ENCODE results near the gene SULF2.

SULF2 gene

DNA sequence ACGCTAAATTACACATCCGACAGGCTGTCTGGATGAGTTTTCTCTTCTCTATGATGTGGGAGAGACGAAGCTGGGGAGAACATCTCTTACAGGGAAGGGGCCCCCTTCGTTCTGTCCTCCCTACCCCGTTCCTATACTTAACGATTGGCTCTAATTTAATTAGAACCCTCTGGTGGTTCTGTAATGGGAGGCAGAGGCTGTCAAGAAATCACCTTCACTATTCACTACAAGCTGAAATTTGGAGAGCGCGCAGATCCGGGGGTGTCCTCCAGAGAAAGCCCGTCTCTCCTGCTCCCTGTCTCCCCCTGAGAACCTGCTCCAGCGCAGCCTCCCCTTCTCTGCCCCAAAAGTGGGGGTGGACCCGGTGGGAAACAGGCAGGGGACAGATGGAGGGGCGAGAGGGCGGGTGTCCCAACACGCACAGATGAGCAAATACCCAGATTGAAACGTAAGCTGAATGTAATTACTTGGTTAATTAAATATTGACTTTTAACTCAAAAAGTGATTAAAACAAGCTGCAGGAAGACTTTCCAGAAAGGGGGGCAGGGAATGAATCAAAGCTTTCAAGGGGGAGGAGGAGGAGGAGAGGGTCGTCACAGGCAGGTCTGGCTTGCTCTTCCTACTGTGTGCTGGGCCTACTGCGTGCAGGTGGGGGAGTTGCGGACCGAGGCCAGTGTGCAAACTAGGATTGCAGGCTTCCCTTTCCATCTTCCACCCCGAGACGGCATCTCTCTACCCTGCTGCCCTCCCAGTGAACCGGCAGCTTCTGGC, 1.3 kb downstream of the SULF2 start:
- DNase-seq = no peak
- in situ Hi-C loops (cut with HindIII; ENCODE audit: low pct_ligation_motif_present, low sequenced_read_pairs) = no loop called here
- Histone ChIP-seq H3K27me3 (replicated peaks) (peaks cover 26% of the 10 kb centered on the region), H3K27ac (no peak overlapping the region), H3K36me3 (replicated peaks) (no peaks in the 10 kb centered on the region), H3K4me3 (ENCODE audit: low read depth, low read length) (peak overlapping the region; percentile 48)
- TF ChIP-seq, protein P1, sequence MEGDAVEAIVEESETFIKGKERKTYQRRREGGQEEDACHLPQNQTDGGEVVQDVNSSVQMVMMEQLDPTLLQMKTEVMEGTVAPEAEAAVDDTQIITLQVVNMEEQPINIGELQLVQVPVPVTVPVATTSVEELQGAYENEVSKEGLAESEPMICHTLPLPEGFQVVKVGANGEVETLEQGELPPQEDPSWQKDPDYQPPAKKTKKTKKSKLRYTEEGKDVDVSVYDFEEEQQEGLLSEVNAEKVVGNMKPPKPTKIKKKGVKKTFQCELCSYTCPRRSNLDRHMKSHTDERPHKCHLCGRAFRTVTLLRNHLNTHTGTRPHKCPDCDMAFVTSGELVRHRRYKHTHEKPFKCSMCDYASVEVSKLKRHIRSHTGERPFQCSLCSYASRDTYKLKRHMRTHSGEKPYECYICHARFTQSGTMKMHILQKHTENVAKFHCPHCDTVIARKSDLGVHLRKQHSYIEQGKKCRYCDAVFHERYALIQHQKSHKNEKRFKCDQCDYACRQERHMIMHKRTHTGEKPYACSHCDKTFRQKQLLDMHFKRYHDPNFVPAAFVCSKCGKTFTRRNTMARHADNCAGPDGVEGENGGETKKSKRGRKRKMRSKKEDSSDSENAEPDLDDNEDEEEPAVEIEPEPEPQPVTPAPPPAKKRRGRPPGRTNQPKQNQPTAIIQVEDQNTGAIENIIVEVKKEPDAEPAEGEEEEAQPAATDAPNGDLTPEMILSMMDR (IDR thresholded peaks at IDR 0.05; ENCODE audit: low read depth, low read length, missing control alignments) = no peak

DNA sequence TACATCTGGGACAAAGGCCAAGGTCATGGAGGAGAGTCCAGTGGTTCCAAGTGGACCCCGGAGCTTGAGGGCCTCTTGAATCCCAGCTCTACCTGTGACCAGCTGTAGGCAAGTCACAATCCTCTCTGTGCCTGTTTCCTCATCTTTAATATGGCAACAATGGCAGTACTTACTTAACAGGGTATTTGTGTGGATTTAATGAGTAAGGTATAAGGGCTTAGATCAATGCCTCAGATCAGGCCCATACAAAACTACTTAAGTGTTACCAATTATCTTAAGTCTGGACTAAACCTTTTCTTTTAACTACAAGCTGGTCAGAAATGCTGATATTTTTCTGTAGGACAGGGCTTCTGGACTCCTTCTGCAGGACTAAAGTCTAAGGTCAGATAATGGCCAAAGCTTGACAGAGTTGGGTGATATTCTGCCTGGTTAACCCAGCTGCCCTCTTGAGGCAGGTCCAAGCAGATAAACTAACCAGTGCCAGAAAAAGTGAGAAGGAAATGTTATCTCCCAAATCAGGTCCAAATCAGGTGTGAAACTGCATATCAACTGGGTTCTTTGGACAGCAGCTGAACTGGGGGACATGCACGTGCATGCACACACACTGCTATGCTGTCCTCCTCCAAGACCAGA, 2.2 kb downstream of the SULF2 start:
- in situ Hi-C loops (cut with HindIII; ENCODE audit: low pct_ligation_motif_present, low sequenced_read_pairs) = no loop called here
- TF ChIP-seq, protein P1 (IDR thresholded peaks at IDR 0.05; ENCODE audit: low read depth, low read length, missing control alignments) = no peak
- no peak overlapping the region for H3K4me3 ChIP-seq (ENCODE audit: low read depth, low read length)
- H3K36me3 ChIP-seq (replicated peaks) = no peaks in the 10 kb centered on the region
- no peak overlapping the region for H3K27ac ChIP-seq
- no peak for DNase-seq
- H3K27me3 ChIP-seq (replicated peaks) = peaks cover 26% of the 10 kb centered on the region

DNA sequence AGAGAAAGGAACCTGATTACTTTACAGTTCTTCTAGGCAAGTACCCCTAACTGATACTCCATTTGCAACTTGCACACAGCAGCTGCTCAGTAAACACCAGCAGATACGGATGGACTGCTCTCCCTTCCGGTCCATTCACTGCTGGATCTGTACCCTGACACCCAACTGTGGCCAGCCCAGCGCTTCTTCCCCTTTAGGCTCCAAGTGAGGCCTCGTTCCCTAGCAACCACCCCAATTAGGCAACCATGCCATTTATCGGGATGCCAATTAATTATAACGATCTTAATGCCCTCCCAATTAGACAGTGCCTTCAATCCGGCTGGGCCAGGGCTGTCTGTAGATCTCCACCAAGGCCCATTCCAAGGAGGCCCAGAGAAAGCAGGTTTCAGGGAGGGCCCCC, 3.2 kb downstream of the SULF2 start:
- DNase-seq = no peak
- TF ChIP-seq, protein P1 (IDR thresholded peaks at IDR 0.05; ENCODE audit: low read depth, low read length, missing control alignments) = no peak

DNA sequence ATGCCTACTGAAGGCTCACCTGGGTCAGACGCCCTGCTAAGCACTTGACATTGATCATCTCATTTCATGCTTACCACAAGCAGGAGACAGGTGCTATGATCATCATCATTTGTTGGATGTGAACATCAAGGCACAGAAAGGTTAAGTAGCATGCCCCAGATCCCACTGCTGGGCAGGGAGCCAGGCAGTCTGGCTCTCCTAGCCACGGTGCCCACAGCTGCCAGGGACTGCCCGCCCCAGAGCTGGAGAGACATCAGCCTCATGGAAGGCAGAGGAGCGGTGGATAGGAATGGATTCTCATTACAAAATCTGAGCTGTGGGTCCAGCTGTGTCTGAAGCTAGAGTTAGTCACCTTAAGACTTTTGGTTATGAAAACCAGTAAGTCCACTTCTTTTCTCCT, 3.6 kb downstream of the SULF2 start:
- DNase-seq = no peak
- peaks cover 25% of the 10 kb centered on the region for H3K27me3 ChIP-seq (replicated peaks)
- H3K27ac ChIP-seq = no peak overlapping the region
- in situ Hi-C loops (cut with HindIII; ENCODE audit: low pct_ligation_motif_present, low sequenced_read_pairs) = no loop called here
- no peaks in the 10 kb centered on the region for H3K36me3 ChIP-seq (replicated peaks)
- TF ChIP-seq, protein P1 (IDR thresholded peaks at IDR 0.05; ENCODE audit: low read depth, low read length, missing control alignments) = no peak
- no peak overlapping the region for H3K4me3 ChIP-seq (ENCODE audit: low read depth, low read length)

More for the DNA sequence above, 3.2 kb downstream of the SULF2 start:
- Histone ChIP-seq H3K36me3 (replicated peaks) (no peaks in the 10 kb centered on the region), H3K27me3 (replicated peaks) (peaks cover 24% of the 10 kb centered on the region), H3K4me3 (ENCODE audit: low read depth, low read length) (no peak overlapping the region), H3K27ac (no peak overlapping the region)
- in situ Hi-C loops (cut with HindIII; ENCODE audit: low pct_ligation_motif_present, low sequenced_read_pairs) = no loop called here

DNA sequence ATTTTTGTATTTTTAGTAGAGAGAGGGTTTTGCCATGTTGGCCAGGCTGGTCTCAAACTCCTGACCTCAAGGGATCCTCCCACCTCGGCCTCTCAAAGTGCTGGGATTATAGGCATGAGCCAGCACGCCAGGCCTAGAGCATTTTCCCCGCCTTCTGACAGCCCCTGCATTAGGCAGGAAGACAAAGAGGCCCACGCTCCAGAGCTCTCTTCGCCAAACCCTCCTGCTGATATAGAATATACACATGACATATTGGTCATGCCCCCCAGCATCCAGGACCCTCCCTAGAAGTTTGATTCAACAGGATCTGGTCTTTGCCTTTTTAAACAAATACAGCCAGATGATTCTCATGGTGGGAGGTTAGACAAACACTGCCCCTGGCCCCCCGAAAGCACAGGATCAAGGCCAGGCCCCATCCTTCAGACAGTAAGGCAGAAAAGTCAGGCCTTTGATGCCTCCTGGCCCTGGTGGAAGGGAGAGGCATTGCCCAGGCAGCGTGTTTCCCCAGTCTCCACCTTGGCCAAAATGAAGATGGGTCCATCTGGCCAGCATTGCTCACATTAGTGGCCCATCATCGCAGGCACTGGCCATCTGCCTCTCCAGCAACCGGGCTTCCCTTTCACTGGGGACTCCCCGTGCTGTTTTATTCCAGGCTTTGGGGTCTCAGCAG, 4.4 kb downstream of the SULF2 start:
- peaks cover 24% of the 10 kb centered on the region for H3K27me3 ChIP-seq (replicated peaks)
- in situ Hi-C loops (cut with HindIII; ENCODE audit: low pct_ligation_motif_present, low sequenced_read_pairs) = no loop called here
- no peak overlapping the region for H3K27ac ChIP-seq
- no peak for DNase-seq
- no peaks in the 10 kb centered on the region for H3K36me3 ChIP-seq (replicated peaks)
- H3K4me3 ChIP-seq (ENCODE audit: low read depth, low read length) = no peak overlapping the region
- TF ChIP-seq, protein P1 (IDR thresholded peaks at IDR 0.05; ENCODE audit: low read depth, low read length, missing control alignments) = peak; percentile 11
